ENCODE measurements around the gene NCKAP1. TPM values are rescaled to one million over a fixed set of nuclear protein-coding genes. Genes with fewer than 3 reads are reported as not detected.

The NCKAP1 gene
- total RNA-seq, 1 experiment from 2014 or later = 173 TPM

GRCh38 chr2:182951948-182952663, 86.2 kb downstream of the NCKAP1 start:
- H3K4me3 Mint-ChIP-seq = no peak overlapping the region

GRCh38 chr2:182950546-182950945, 87.7 kb downstream of the NCKAP1 start:
- CTCF ChIA-PET = interaction anchor here (1.4 to 2.3 kb wide), 2 partner anchors 29 to 183 kb away, joined by 4 to 9 read pairs; no protein-coding TSS in a partner anchor
- Mint-ChIP-seq H3K27me3 (ENCODE audit: low read depth) (no peaks in the 10 kb centered on the region; the same call in 1 of the 2 replicates), H3K9me3 (no peaks in the 10 kb centered on the region), H3K4me3 (no peak overlapping the region), H3K36me3 (peaks cover 41% of the 10 kb centered on the region), H3K27ac (no peak overlapping the region), H3K4me1 (no peaks in the 10 kb centered on the region)
- DNase-seq (ENCODE audit: low spot score) = no peak
- no peak for ATAC-seq
- TF ChIP-seq JUN (CRISPR knock-in tag; IDR thresholded peaks at IDR 0.05) (no peak), GRHL2 (CRISPR knock-in tag; IDR thresholded peaks at IDR 0.05; ENCODE audit: insufficient replicate concordance, severe bottlenecking) (no peak), NR1H2 (CRISPR knock-in tag; IDR thresholded peaks at IDR 0.05) (no peak), GABPB1 (CRISPR knock-in tag; IDR thresholded peaks at IDR 0.05) (no peak), NFE2L1 (CRISPR knock-in tag; IDR thresholded peaks at IDR 0.05) (no peak), USF1 (CRISPR knock-in tag; IDR thresholded peaks at IDR 0.05) (no peak), GTF2I (CRISPR knock-in tag; conservative IDR thresholded peaks at IDR 0.05) (no peak), SP1 (CRISPR knock-in tag; conservative IDR thresholded peaks at IDR 0.05) (no peak), ZNF512 (CRISPR knock-in tag; IDR thresholded peaks at IDR 0.05; ENCODE audit: borderline replicate concordance) (no peak), ZNF317 (CRISPR knock-in tag; IDR thresholded peaks at IDR 0.05; ENCODE audit: borderline replicate concordance, low read depth) (no peak), ATF3 (CRISPR knock-in tag; conservative IDR thresholded peaks at IDR 0.05) (no peak), IRF1 (CRISPR knock-in tag; IDR thresholded peaks at IDR 0.05) (no peak), ZNF138 (CRISPR knock-in tag; conservative IDR thresholded peaks at IDR 0.05) (no peak), OVOL2 (CRISPR knock-in tag; IDR thresholded peaks at IDR 0.05; ENCODE audit: borderline replicate concordance) (no peak), FOXJ3 (CRISPR knock-in tag; IDR thresholded peaks at IDR 0.05; ENCODE audit: borderline replicate concordance) (no peak), CTCF (IDR thresholded peaks at IDR 0.05) (no peak)
- POLR2A ChIA-PET = interaction anchor here (0.6 kb wide), 1 partner anchor 30 kb away, joined by 3 read pairs; no protein-coding TSS in a partner anchor

More at GRCh38 chr2:182951948-182952663, 86.2 kb downstream of the NCKAP1 start:
- ATAC-seq (no peak), DNase-seq (ENCODE audit: low spot score) (no peak)
- CTCF ChIA-PET = interaction anchor here (2.3 kb wide), 1 partner anchor 28 kb away, joined by 9 read pairs; no protein-coding TSS in a partner anchor
- Mint-ChIP-seq H3K27ac (no peak overlapping the region), H3K4me1 (no peaks in the 10 kb centered on the region), H3K9me3 (no peaks in the 10 kb centered on the region), H3K36me3 (peaks cover 41% of the 10 kb centered on the region), H3K27me3 (ENCODE audit: low read depth) (no peaks in the 10 kb centered on the region; the same call in 1 of the 2 replicates)
- POLR2A ChIA-PET = no interaction called here
- TF ChIP-seq E2F5 (CRISPR knock-in tag; IDR thresholded peaks at IDR 0.05) (no peak), ZSCAN18 (CRISPR knock-in tag; IDR thresholded peaks at IDR 0.05) (no peak)

Measured in WTC11 (cell line).